ENCODE results near the gene TANGO2. TPM values are rescaled to one million over a fixed set of nuclear protein-coding genes. Genes with fewer than 3 reads are reported as not detected.

Gene TANGO2
- total and polyA plus RNA-seq, 2 donors (not counting 1 experiment from before 2014, with no cell fraction given) = 75.5 to 75.6 TPM

DNA sequence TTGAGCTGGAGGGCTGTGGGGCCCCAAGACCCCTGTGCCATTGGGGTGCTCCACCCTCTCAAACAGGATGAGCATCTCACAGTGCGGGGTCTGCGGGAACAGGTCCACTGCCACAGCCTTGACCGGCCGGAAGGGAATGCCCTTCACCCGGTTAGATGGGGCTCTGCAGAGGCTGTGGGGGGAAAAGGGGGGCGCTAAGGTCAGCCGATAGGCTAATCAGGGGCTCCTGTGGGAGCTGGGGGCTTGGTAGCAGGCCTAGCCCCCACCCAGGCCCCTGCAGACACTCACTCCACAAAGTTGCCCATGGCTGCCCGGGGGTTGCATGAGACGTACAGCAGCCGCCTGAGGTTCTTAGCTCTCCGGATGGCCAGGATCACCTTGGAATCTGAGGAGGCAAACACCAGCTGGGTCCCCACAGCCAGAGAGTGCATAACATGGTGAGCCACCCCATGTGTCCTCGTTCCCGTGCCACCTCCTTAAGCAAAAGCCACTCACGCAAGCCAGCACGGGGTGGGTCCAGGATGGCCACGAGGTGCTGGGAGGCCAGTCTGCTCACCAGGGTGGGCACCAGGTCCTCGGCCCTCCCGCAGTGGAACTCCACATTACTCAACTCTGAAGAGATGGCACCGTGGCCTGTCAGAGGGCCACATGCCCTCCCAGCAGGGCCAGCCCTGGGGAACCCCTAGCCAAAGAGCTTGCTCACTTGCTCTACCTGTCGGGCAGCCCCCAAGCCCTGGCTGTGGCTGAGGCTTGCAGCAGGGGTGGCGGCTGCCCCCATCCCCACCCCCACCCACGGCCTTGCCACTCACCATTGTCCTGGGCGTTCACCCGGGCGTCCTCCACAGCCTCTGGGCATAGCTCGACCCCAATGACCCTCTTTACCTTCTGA, 92.0 kb downstream of the TANGO2 start:
- TF ChIP-seq EZH2 (IDR thresholded peaks at IDR 0.05; ENCODE audit: borderline replicate concordance, insufficient read depth, low read depth, low read length, poor library complexity, severe bottlenecking) (no peak), CTCF (IDR thresholded peaks at IDR 0.05) (no peak)
- Histone ChIP-seq H3K4me3 (ENCODE audit: control extremely low read depth in 1 of 5, extremely low read depth in 1 of 5, insufficient read depth in 1 of 5, low read depth in 2 of 5, low read length in 4 of 5) (no peak overlapping the region), H3K4me2 (replicated peaks; ENCODE audit: low read depth, low read length, poor library complexity, severe bottlenecking) (no peak overlapping the region), H3K9me3 (ENCODE audit: control extremely low read depth in 1 of 3, control insufficient read depth in 2 of 3, insufficient read depth in 1 of 3, low read length in 2 of 3) (no peaks in the 10 kb centered on the region), H4K20me1 (ENCODE audit: control insufficient read depth, insufficient read depth, low read length, poor library complexity, severe bottlenecking) (peaks cover 10% of the 10 kb centered on the region), H3K79me2 (ENCODE audit: control insufficient read depth, insufficient read depth, low read length) (peaks cover 21% of the 10 kb centered on the region), H3K9ac (ENCODE audit: low read length) (no peak overlapping the region), H3K36me3 (replicated peaks in 1 of 2; ENCODE audit: control extremely low read depth in 1 of 2, control insufficient read depth in 1 of 2, extremely low read depth in 1 of 2, insufficient read depth in 2 of 2, low read length in 1 of 2) (peaks cover 0 to 46% of the 10 kb centered on the region in 2 experiments), H3K27ac (ENCODE audit: low read length in 2 of 2) (no peak overlapping the region), H3K4me1 (ENCODE audit: control insufficient read depth in 2 of 2, insufficient read depth in 2 of 2, low read length in 2 of 2) (peaks cover 8 to 27% of the 10 kb centered on the region in 2 donors), H3K27me3 (replicated peaks in 1 of 4; ENCODE audit: control extremely low read depth in 1 of 4, control insufficient read depth in 3 of 4, insufficient read depth in 4 of 4, low read length in 3 of 4) (no peaks in the 10 kb centered on the region), H2AFZ (ENCODE audit: insufficient read depth, low read depth, low read length, poor library complexity, severe bottlenecking) (no peak overlapping the region)
- intact Hi-C loops (cut with micrococcal nuclease) = loop anchor here (10.0 kb wide), 1 partner anchor 742 kb away; the partner anchor contains the start of genes PI4KA and SNAP29
- H3K27me3 Mint-ChIP-seq = no peaks in the 10 kb centered on the region
- POLR2A ChIA-PET = no interaction called here
- H3K4me1 Mint-ChIP-seq = peaks cover 22% of the 10 kb centered on the region
- H3K4me3 Mint-ChIP-seq = no peak overlapping the region
- no peak overlapping the region for H3K27ac Mint-ChIP-seq
- DNase-seq (no peak), ATAC-seq (ENCODE audit: low read depth) (no peak)
- no peaks in the 10 kb centered on the region for H3K9me3 Mint-ChIP-seq (ENCODE audit: insufficient read depth)
- 99% methylated on average over 17 of the region's 26 CpGs for WGBS (ENCODE audit: insufficient coverage)
- CTCF ChIA-PET = interaction anchor here (1.9 kb wide), 1 partner anchor 141 kb away, joined by 9 read pairs; no protein-coding TSS in a partner anchor

Measured in B cell (primary cell).